EL (cell line): Measurements from ENCODE around the gene SOX10.
"Not testable (repeated sequence)": the region's sequence is repeated elsewhere in the genome, so short reads cannot be mapped to it uniquely, and the experiment has no call there.

Experiments used
- DNase-seq: peaks from one replicate; pipeline ENCODE4 v3.0.0-alpha.2; 2016

The SOX10 gene

DNA sequence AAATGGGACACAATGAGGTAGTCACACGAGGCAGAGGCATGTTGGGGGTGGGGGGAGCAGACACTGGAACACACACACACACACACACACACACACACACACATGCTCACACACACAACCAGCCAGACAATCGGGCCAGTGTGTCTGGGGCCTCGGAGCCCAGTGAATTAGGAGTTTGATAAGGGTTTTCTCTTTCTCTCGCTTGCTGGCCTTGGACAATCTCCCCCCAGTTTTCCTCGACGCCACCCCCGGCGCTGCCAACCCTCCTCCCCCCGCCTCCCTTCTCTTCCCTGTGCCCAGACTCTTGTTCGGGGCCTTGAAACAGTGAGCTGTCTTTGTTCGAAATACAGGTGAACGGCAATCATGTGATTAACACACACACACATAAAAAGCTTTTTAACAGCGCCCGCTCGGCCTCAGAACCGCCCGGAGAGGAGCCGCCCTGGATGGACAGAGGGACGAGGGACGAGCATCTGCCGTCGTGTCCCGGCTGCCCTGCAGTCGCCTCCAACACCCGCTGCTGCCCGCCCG is 1.5 kb upstream of the SOX10 start:
- no peak for DNase-seq

DNA sequence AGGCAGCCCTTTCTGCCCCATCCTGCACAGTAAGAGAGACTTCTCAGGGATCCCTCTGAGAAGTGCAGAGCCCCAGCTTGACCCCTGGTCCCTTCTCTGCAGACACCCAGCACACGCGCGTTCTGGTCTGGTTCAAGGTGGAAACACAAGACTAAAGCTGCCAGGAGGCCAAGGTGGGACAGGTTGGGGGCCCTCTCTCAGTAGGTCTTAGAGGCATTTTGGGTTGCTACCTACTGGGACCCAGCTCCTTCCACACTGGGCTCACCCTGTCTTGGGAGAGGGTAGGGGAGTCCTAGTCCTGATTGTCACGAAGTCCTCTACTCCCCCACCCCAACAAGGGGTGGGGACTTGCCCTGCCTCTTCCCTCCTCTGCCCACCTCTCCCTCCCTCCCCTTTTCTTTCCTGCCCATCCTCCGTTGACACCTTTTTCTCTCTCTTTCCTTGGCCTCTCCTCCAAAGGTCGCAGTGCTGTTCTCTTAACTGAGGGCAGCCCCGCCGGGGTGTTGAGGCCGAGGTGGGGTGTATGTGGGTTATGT is 763 bp upstream of the SOX10 start:
- DNase-seq, result no peak

DNA sequence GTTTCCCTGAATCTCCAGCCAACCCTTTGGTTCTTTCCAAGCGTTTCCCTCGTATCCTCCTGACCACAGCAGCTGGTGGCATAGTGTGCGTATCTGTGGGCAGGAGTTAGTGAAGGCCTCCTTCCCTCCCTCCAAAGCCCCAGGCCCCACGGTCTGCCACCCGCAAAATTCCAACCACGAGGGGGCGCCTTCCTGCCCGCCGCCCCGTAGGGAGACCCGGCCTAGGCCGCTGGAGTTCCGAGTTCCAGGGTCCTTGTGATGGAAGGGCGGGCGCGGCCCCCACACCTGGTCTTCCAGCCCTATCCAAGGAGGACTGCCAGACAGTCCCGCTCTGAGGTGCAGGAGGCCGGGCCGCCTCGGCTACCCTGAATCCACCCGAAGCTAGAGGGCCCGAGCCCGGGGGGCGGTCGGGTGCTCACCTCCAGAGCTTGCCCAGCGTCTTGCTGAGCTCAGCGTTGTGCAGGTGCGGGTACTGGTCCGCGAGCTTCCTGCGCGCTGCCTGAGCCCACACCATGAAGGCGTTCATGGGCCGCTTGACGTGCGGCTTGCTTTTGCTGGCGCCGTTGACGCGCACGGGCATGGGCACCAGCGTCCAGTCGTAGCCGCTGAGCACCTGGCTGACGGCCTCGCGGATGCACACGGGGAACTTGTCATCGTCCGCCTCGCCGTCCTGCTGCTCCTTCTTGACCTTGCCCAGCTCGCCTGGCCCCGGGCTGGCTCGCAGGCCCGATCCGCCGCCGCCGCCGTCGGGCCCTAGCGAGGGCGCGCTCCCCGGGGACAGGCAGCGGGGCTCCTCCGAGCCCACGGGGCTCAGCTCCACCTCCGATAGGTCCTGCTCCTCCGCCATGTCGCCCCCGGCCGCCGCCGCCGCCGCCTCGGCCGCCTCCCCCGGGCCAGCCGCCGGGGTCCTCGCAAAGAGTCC is 1.2 kb downstream of the SOX10 start:
- no peak for DNase-seq

DNA sequence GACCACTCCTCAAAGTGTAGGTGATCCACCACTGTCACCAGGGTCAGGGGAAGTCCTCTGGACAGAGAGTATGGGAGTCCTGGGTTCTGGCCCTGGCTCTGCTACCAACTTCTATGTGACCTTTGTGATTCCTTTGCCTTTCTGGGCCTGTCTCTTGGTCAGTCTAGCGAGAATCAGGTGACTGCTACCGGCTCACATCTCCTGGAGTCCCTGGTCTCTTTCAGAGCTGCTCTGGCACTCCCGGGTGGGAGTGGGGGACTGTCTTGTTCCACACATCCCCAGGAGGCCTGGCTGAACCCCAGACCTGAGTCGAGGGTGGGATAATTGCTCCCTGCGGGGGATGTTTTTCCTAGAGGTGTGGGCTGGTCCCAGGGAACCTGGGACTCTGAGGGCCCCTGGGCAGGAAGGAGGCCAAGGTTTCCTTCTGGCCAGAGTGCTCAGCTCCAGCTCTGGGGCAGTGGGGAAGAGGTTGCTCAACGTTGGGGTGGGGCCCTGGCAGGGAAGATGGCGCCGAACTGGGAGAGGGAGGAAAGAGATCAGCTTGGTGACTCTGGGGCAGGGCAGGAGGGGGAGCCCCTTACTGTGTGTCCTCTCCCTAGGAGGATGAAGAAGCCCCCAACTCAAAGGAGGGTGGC is 2.1 kb downstream of the SOX10 start:
- no peak for DNase-seq

DNA sequence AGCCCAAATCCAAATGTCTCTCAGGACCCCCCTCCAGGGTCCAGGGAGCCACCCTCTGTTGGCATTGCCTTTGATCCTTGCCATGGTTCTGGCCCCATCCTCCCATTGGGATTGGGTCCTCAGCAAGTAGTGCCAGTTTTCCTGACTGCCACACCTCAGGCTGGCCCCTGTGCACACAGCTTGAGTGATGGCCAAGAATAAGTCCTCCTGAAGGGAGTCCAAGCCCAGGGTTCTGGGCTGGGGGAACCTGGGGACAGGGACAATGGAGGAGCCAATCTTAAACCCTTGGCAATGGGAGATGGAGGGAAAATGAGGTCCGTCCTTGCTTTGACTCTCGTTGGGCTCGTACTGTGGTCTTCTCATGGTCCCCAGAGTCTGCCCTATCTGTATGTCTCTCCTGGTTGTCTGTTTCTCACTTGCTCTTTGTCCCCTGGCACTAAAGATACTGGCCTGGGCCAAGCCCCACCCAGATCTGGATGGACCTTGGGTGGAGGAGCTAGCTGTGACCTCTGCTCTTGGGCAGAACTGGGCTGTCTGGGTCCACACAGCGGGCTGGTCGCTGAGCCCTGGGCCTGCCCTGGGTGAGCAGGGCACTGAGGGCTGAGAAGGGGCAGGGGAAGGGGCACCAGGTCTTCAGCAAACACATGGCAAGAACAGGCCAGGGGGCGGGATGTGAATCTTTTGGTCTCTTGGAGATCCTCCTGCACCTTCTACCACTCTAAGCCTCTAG is 2.9 kb downstream of the SOX10 start:
- DNase-seq, result no peak

DNA sequence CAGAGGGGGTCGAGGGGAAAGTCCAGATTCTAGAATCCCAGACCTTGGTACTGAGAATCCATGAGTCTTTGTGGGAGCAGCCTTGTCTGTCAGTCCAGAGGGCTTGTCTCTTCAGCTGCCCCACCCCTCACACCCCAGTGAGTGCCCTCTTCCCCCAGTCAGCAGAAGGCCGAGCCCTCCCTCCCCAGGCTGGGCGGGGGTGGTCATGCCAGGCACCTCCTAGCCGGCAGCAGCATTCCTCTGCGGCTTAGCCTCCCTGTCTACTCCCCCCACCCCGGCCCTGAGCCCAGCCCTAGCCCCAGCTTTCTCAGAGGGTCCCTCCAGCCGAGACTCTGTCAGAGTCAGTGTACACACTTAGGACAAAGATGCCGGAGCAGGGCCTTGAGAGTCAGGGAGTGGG is 4.6 kb downstream of the SOX10 start:
- no peak for DNase-seq

DNA sequence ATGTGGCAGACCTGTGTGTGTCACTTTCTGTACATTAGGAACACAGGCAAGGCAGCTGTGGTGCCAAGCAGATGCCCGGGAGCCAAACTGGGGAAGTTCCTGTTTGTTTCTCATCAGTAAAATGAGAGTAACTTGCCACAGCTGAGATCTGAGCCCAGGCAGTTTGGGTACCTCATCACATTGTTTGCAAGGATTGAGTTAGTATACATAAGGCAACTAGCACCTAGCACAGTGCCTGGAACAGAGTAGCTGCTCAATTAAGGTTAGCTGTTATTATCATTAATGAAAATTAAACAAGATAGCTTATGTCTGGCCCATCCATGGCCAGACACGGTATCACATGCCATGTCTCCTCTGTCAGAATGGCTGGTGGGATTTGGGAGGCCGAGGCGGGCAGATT is 7.8 kb downstream of the SOX10 start:
- no peak for DNase-seq

DNA sequence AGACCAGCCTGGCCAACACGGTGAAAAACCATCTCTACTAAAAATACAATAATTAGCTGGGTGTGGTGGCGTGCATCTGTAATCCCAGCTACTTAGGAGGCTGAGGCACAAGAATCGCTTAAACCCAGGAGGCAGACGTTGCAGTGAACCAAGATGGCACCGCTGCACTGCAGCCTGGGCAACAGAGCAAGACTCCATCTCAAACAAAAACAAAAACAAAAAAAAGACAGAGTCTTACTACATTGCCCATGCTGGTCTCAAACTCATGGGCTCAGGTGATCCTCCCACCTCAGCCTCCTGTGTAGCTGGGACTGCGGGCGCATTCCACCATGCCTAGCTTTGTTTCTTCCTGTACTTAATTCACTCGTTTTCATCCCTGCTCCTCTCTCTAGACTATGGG is 8.3 kb downstream of the SOX10 start:
- not testable (repeated sequence) for DNase-seq

DNA sequence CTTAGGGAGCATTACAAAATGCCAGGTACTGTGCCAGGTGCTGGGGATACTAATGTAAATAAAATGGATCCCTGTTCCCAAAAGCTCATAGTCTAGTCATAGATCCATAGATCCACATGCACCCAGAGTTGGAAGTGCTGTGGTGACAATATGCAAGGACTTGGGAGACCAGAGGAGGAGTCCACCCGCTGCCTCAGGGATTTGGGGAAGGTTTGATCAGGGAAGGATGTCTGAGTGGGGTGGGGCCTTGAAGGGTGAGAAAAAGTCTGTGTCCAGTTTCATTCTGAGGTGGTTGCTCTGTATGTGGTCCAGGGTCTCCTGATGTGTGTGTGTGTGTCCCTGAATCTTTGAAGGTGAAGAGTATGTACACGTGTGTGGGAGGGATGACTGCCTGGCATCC is 9.2 kb downstream of the SOX10 start:
- no peak for DNase-seq

DNA sequence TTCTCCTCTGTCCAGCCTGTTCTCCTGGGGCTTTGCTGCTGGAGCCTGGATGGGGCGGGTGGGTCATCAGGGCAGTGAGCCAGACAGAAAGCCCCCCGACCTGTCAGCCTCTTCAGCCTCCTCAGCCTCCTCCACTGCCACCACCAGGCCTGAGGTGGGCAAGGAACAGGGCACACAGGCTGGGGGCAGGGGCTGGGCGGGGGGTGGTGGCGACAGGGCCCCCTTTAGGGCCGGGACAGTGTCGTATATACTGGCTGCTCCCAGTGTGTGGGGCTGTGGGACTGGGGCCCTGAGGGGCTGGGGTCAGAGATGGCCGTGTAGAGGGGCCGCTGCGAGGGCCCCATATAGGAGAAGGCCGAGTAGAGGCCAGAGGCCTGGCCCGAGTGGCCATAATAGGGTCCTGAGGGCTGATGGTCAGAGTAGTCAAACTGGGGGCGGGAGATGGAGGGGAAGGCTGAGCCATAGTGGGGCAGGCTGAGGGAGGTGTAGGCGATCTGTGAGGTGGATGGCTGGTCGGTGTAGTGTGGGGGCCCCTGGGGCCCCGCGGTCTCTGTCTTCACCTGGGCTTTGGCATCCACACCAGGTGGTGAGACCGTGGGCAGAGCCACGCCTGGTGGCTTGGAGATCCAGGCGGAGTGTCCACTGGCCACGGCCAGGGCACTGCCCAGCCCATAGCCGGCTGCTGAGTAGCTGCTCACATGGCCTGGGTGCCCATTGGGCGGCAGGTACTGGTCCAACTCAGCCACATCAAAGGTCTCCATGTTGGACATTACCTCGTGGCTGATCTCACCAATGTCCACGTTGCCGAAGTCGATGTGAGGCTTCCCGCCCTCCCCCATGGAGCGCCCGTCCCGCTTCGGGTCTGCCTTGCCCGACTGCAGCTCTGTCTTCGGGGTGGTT is 10.8 kb downstream of the SOX10 start:
- no peak for DNase-seq

DNA sequence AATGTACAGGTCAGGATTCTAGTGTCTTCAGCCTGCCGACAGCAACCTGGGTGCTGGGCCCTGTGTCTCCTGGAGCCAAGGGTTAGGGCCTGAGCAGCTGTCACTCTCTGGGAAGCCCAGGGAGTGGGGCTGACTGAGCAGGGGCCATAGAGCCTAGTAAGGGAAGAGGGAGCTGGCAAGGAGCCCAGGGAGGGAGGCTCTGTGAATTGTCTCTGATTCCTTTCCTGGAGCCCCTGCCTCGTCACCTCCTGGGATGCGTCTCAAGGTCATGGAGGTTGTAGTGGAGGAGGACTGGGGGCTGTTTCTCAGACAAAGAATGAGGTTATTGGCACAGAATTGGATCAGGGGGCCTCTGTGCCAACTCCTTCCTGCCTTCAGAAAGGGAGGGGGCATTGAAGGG is 11.8 kb downstream of the SOX10 start:
- no peak for DNase-seq

DNA sequence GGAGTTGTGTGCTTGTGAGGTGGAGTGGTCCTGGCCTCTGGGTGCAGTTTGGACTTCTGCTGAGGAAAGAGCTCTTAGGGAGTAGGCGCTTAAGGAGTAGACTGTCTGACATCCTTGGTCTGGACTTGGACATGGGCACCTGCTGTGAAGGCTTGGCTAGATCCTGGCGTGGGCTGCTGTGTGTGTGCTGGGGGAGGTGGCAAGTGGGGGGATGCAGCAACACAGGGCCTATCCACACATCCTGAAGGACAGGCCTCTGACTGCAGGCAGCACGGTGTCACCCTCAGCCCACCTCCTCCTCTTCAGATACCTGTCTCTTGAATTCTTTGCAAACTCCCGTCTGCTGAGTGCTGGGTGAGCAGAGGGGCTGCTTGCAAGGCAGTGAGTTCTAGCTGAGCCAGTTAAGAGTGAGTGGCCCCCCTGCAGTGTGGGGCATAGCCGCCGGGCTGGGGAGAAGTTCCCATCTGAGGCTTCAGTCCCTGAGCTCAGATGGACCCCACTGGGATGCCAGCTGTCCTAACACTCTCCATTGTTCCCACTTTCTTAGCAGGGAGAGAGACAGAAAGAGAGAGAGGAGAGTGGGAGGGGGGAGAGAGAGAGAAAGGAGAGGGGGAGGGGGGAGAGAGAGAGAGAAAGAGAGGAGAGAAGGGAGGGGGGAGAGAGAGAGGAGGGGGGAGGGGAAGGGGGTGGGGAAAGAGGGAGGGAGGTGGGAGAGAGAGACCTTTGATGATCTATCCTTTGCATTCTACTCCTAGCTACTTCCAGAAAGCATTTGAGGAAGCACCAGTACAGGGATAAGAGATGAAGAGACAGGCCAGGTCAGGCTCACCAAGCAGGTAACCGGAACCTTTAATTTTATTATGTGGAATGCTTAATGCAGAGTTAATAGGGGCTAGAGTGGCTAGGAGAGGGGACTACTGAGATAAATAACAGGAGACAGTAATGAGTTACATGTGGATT is 12.6 kb downstream of the SOX10 start:
- DNase-seq, result no peak

DNA sequence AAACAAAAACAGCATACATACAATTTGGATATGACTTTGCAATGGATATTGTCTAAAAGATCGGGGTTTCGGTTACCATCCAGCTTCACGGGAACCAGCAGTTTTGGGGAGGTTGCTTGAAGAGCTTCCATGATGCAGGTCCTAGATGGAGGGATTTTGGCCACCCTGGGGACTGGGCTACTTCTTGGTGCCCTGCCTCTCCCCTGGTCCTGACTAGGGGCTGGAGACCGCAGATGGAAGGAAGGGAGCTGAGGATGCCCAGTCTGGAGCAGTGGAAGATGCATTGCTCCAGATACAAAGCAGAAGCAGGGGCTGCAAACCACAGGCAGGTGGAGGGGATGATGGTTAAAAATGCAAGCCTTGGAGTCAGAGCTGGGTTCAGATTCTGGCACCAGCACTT is 13.5 kb downstream of the SOX10 start:
- no peak for DNase-seq

DNA sequence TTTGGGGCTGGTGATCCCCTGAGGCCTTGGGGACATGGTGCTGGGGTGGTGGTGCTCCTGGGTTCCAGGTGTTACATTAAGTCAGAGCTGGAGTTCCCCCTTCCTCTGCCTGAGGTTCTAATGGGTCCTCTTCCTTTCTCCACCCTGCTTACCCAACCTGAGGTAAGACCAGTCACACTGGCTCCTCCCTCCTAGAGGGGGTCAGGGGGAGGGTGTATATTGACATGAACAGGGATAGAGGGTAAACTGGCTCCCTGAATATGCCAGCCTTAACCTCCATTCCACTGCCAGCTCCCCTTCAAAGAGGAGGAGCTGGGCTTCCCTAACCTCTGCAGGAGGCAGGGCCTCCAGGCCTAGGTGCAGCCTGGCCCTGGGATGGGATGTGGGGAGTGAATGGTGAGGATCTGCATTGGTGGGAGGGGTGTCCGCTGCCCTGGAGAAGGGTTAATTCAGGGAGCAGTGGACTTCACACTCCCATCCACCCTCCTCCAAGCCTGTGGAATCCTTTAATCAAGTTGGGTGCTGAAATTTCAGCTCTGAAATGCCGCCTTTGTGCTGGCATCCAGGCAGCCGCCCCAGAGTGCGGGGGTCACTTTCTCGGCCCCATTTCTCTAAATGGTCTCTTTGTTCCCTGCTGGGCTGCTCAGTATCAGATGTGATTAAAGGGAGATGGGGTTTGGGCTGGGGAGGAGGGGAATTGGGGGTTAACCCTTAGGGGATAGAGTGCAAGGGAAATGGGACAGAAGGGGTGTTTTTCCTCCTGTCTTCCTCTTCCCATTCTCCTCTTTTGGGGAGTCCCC is 15.7 kb downstream of the SOX10 start:
- DNase-seq, result no peak

DNA sequence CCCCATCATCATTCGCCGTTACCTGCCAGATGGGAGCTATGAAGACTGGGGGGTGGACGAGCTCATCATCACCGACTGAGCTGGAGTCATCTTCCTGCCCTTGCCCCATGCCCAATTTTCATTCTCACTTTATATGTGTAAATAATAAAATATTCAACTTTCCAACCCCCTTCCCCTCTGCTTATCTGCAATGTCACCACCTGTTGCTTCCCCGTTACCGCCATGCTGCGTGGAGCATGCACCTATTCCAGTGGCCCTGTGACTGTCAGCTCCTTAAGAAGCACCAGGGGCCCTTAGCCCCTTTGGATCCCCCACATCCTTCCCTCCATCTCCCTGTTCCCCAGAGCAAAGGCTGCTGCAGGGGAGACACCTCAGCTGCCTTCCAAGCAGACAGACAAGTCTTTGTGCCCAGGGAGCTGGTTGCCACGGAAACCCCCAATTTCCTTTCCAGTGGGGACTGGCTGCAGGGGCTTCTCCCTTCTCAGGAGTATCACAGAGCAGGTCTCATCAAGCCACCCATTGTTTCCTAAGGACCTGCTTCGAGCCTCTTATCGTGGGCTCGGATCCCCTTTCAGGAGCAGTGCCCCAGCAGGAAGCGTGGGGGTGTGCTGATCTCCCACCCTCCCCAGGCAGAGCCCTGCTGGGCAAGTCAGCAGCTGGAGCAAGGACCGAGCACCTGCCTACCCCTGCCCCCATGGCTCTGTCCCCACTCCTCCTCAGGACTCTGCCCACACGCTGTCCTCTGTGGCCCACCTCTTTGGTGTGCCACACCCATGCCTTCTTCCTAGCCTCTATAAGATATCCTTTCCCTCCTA is 16.5 kb downstream of the SOX10 start:
- DNase-seq, result no peak

DNA sequence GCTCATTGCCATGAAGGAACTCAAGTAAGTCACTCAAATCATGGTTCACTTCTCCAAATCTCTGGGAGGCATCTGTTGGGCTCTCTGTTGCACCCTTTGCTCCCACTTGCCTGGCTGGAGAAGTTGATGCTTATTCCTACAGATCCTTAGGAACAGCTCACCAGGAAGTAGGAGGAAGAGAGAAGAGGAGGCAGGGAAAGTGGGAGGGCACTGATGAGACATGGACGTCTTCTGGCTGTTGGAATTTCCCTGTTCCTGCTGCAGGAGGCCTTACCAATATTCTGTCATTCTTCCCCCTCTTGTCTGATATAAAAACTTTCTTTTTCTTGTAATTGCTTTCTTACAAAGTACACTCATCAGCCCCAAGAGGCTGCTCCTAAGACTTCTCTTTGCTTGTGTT is 17.2 kb downstream of the SOX10 start:
- no peak for DNase-seq

DNA sequence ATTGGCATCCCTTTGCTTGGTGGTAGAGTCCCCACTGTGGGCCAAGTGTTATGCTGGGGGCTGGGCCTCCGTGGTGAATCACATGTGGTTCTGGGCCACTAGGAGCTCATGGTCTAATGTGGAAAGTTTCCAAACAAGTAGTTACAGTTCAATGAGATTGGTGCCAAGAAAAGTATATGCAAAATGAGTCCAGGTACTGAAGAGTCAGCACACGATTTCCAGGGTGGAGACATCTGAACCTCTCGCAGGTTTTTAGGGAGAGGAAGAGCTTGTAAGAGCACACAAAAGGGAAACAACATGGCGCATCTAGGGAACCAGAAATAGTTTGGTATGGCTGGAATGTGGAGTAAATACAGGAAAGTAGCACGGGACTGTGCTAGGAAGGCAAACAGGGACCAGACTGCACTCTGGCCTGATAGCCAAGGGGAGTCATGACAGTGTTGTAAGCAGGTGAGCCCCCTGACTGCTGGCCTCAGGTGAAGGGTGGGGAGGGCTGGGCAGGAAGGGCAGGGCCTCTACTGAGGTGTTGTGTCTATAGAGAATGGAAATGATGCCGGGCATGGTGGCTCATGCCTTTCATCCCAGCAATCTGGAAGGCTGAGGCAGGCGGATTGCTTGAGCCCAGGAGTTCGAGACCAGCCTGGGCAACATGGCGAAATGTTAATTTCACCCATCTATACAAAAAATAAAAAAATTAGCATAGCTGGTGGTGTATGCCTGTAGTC is 18.3 kb downstream of the SOX10 start:
- DNase-seq, result peak; percentile 24

DNA sequence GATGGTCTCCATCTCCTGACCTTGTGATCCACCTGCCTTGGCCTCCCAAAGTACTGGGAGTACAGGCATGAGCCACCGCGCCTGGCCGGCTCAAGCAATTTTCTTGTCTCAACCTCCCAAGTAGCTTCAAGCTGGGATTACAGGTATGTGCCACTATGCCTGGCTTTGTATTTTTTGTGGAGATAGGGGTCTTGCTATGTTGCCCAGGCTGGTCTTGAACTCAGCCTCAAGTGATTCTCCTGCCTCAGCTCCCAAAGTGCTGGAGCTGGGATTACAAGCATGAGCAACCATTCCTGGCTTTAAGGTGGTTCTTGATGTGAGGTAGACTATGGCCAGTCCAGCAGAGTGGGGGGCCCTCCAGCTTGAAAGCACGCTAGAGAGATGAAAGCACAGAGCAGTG is 23.3 kb downstream of the SOX10 start:
- no peak for DNase-seq
